HL-60 (cell line): Measurements from ENCODE around the gene CYB5B.

Experiments used
- CTCF ChIP-seq: IDR thresholded peaks from one replicate; pipeline ENCODE4 v1.5.1; 2011; ENCODE audit warnings: low read length, control low read depth, inconsistent platforms; ENCODE audit not compliant: insufficient read depth
- POLR2AphosphoS5 ChIP-seq: IDR thresholded peaks from 2 replicates; pipeline ENCODE4 v1.6.1; 2012; ENCODE audit warnings: low read depth
- REST ChIP-seq: IDR thresholded peaks from 2 replicates; pipeline ENCODE4 v1.6.1; 2012; ENCODE audit warnings: low read depth; ENCODE audit not compliant: insufficient replicate concordance
- SPI1 ChIP-seq: IDR thresholded peaks from 2 replicates; pipeline ENCODE4 v1.6.1; 2012; ENCODE audit warnings: low read depth, mild to moderate bottlenecking, borderline replicate concordance

GRCh38 chr16:69513180-69513966 lies 89.0 kb downstream of the CYB5B start:
- TF ChIP-seq CTCF (no peak), POLR2AphosphoS5 (no peak), SPI1 (no peak), REST (no peak)
